GM10266 (cell line): ENCODE data around the gene ADORA2A.

Source experiments
- DNase-seq: peaks from one replicate; pipeline ENCODE4 v3.0.0; 2012; ENCODE audit errors: extremely low spot score
- CTCF ChIP-seq: IDR thresholded peaks from 2 replicates; pipeline ENCODE4 v1.5.1; 2012; ENCODE audit warnings: mild to moderate bottlenecking, low read depth; ENCODE audit not compliant: control insufficient read depth, insufficient read depth; ENCODE audit errors: missing control alignments

ADORA2A gene

GRCh38 chr22:24404561-24405275, 22.7 kb upstream of the ADORA2A start:
- DNase-seq, result no peak

GRCh38 chr22:24405631-24406321, 21.6 kb upstream of the ADORA2A start:
- TF ChIP-seq CTCF, result no peak

More at GRCh38 chr22:24404561-24405275, 22.7 kb upstream of the ADORA2A start:
- no peak for TF ChIP-seq CTCF

GRCh38 chr22:24406322-24407277, 20.8 kb upstream of the ADORA2A start:
- no peak for TF ChIP-seq CTCF
- DNase-seq, result no peak

More at GRCh38 chr22:24405631-24406321, 21.6 kb upstream of the ADORA2A start:
- DNase-seq, result no peak

GRCh38 chr22:24407278-24407665, 20.1 kb upstream of the ADORA2A start:
- TF ChIP-seq CTCF, result no peak
- DNase-seq, result no peak

GRCh38 chr22:24407884-24408283, 19.5 kb upstream of the ADORA2A start:
- no peak for TF ChIP-seq CTCF
- DNase-seq, result no peak

- no peak for DNase-seq
- no peak for TF ChIP-seq CTCF
Observed at GRCh38 chr22:24408630-24409029, 18.8 kb upstream of the ADORA2A start.
